ENCODE results near the gene VPS37B. TPM values are rescaled to one million over a fixed set of nuclear protein-coding genes. Genes with fewer than 3 reads are reported as not detected.

The VPS37B gene
- total RNA-seq, 1 experiment from 2014 or later = 12.3 TPM

DNA sequence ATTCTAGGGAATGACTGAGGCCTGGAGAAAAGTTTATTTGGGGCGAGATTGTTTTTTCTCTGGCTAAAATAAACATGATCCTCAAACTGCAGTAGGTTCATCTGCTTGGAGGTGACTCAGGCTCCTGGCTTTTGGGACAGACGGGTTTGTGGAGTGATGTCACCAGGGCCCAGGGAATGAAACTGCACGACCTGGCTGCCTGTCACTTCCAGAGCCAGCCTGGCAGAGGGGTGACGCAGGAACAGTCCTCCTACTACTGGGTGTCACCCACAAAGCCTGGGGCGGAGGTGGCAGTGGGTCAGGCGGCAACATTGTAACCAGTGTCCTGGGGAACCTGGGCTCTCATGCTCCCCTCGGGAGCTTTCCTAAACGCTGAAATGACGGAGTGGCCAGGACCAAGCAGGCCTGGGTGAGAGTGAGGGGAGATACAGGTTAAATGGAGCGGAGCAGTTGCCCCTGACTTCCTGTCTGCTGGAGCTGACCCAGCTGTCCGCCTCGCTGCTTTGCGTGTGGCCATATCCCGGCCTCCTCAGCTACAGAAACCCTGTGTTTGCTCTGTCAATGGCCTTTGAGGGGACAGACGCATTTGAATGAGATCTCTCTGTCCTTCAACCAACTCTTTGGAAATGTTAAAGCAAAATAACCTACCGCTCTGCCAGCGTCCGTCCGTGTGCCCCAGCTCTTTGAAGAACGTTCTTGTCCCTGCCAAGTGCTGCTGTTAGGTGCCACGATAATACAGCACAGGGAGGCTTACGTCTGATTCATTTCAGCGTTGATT lies 54.2 kb downstream of the VPS37B start:
- Histone ChIP-seq H3K23me2 (ENCODE audit: insufficient read length, low read depth, low read length, poor library complexity, severe bottlenecking) (no peaks in the 10 kb centered on the region), H3K23ac (ENCODE audit: insufficient read length, low read depth, low read length) (no peak overlapping the region), H2BK20ac (ENCODE audit: low read depth, low read length, poor library complexity, severe bottlenecking) (no peak overlapping the region), H3K4me1 (ENCODE audit: insufficient read depth, low read length) (peaks cover 1% of the 10 kb centered on the region; the same call in 1 of the 2 replicates), H2BK15ac (ENCODE audit: low read depth, low read length) (no peak overlapping the region), H3K9me3 (ENCODE audit: control insufficient read depth, low read depth, low read length) (no peaks in the 10 kb centered on the region), H3K79me1 (ENCODE audit: insufficient read depth, low read depth, low read length, poor library complexity, severe bottlenecking) (no peaks in the 10 kb centered on the region), H4K8ac (replicated peaks; ENCODE audit: insufficient read length, low read depth, low read length) (no peak overlapping the region), H4K5ac (ENCODE audit: insufficient read length, low read depth, low read length) (no peak overlapping the region), H4K91ac (ENCODE audit: insufficient read length, low read depth, low read length) (no peak overlapping the region), H3K4ac (ENCODE audit: low read depth, low read length) (no peak overlapping the region), H3T11ph (ENCODE audit: low read length) (no peak overlapping the region), H3K79me2 (ENCODE audit: insufficient read depth, low read length) (no peaks in the 10 kb centered on the region; the same call in 1 of the 2 replicates), H2AK5ac (ENCODE audit: insufficient read length, low read length) (no peak overlapping the region), H2BK120ac (ENCODE audit: low read depth, low read length, poor library complexity, severe bottlenecking) (no peak overlapping the region), H2BK5ac (ENCODE audit: insufficient read length, low read length) (no peak overlapping the region), H3K9ac (ENCODE audit: extremely low read depth, insufficient read length, low read length) (no peak overlapping the region), H3K56ac (ENCODE audit: insufficient read length, low read depth, low read length) (no peak overlapping the region), H3K18ac (ENCODE audit: insufficient read length, low read depth, low read length) (no peak overlapping the region), H3K27me3 (ENCODE audit: insufficient read depth, low read length) (peaks cover 4% of the 10 kb centered on the region; the same call in 1 of the 2 replicates), H2AFZ (ENCODE audit: low read length) (no peak overlapping the region), H3K27ac (ENCODE audit: insufficient read length, low read depth, low read length) (no peak overlapping the region), H3K4me2 (ENCODE audit: insufficient read depth, insufficient read length, low read length) (no peak overlapping the region), H2BK12ac (ENCODE audit: insufficient read length, low read depth, low read length) (no peak overlapping the region), H4K20me1 (ENCODE audit: control insufficient read depth, insufficient read depth, insufficient read length) (no peaks in the 10 kb centered on the region), H3K14ac (ENCODE audit: insufficient read depth, low read length) (no peak overlapping the region; the same call in 1 of the 2 replicates)
- H3K4me3 Mint-ChIP-seq = no peak overlapping the region
- peaks cover 2 to 3% of the 10 kb centered on the region in 2 experiments; a peak in 1 of 5 replicates for H3K9me3 Mint-ChIP-seq
- TF ChIP-seq, protein P1, sequence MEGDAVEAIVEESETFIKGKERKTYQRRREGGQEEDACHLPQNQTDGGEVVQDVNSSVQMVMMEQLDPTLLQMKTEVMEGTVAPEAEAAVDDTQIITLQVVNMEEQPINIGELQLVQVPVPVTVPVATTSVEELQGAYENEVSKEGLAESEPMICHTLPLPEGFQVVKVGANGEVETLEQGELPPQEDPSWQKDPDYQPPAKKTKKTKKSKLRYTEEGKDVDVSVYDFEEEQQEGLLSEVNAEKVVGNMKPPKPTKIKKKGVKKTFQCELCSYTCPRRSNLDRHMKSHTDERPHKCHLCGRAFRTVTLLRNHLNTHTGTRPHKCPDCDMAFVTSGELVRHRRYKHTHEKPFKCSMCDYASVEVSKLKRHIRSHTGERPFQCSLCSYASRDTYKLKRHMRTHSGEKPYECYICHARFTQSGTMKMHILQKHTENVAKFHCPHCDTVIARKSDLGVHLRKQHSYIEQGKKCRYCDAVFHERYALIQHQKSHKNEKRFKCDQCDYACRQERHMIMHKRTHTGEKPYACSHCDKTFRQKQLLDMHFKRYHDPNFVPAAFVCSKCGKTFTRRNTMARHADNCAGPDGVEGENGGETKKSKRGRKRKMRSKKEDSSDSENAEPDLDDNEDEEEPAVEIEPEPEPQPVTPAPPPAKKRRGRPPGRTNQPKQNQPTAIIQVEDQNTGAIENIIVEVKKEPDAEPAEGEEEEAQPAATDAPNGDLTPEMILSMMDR (conservative IDR thresholded peaks at IDR 0.05) = no peak
- no CpG with 5 or more reads among the region's 23 CpGs for WGBS (ENCODE audit: extremely low coverage, insufficient read length, low lambda C conversion rate)
- H3K27ac Mint-ChIP-seq = no peak overlapping the region
- H3K27me3 Mint-ChIP-seq (ENCODE audit: low read depth) = peaks cover 52% of the 10 kb centered on the region
- peaks cover 29 to 30% of the 10 kb centered on the region in 2 experiments for H3K4me1 Mint-ChIP-seq
- H3K36me3 Mint-ChIP-seq (ENCODE audit: insufficient read depth in 1 of 3, low read depth in 3 of 3) = peaks cover 0 to 4% (median 2%) of the 10 kb centered on the region in 3 experiments; a peak in 3 of 7 replicates
- DNase-seq = peak; percentile 51
